Dermis microvascular lymphatic vessel endothelial cell (primary cell): ENCODE data around the gene C4orf33. TPM values are rescaled to one million over a fixed set of nuclear protein-coding genes. Genes with fewer than 3 reads are reported as not detected.
"Not testable (repeated sequence)": the region's sequence is repeated elsewhere in the genome, so short reads cannot be mapped to it uniquely, and the experiment has no call there.

Experiments used
- DNase-seq, 2 donors: peaks; one replicate each; pipeline versions ENCODE4 v3.0.0 to v3.0.0-alpha.2; 2010; ENCODE audit warnings: low read depth in 2 of 2
- total RNA-seq: library from RNA; depleted of rRNA; stranded (reverse); fragments of >200 nt; gene quantifications from 2 replicates; pipeline ENCODE4 v1.2.1, GENCODE V29; 2014

Gene C4orf33
- 3.0 and 3.6 TPM in 2 replicates for total RNA-seq

- peak; percentile 23 to 67 for DNase-seq
Observed at GRCh38 chr4:129095811-129096454, at the start of gene C4orf33. Gene C4orf33 (plus strand): TSS chr4:129096152. CDS start chr4:129102611, 6,459 bp downstream.

- no peak for DNase-seq
Observed at GRCh38 chr4:129059028-129059427, 36.9 kb upstream of the C4orf33 start.

GRCh38 chr4:129062580-129062979, 33.4 kb upstream of the C4orf33 start:
- no peak for DNase-seq

- DNase-seq = no peak
Observed at GRCh38 chr4:129063640-129064039, 32.3 kb upstream of the C4orf33 start.

- no peak for DNase-seq
Observed at GRCh38 chr4:129064717-129065116, 31.2 kb upstream of the C4orf33 start.

GRCh38 chr4:129069537-129069936, 26.4 kb upstream of the C4orf33 start:
- DNase-seq = not testable (repeated sequence)

GRCh38 chr4:129077326-129077725, 18.6 kb upstream of the C4orf33 start:
- DNase-seq = no peak

- no peak for DNase-seq
Observed at GRCh38 chr4:129080129-129080528, 15.8 kb upstream of the C4orf33 start.

GRCh38 chr4:129082302-129082701, 13.7 kb upstream of the C4orf33 start:
- no peak for DNase-seq

GRCh38 chr4:129085472-129085871, 10.5 kb upstream of the C4orf33 start:
- DNase-seq = no peak

- no peak for DNase-seq
Observed at GRCh38 chr4:129087516-129087915, 8.4 kb upstream of the C4orf33 start.

GRCh38 chr4:129092631-129093190, 3.2 kb upstream of the C4orf33 start:
- peak; percentile 31 for DNase-seq

GRCh38 chr4:129093191-129093920, 2.6 kb upstream of the C4orf33 start, which contains the start of gene SCLT1:
Gene SCLT1 (minus strand): TSS chr4:129093539. CDS start chr4:129093103, 436 bp downstream.
- DNase-seq = peak; percentile 86 to 98

GRCh38 chr4:129094347-129094746, 1.6 kb upstream of the C4orf33 start:
- no peak for DNase-seq

GRCh38 chr4:129098531-129099001, 2.6 kb downstream of the C4orf33 start:
- no peak for DNase-seq

GRCh38 chr4:129109965-129110824, 14.2 kb downstream of the C4orf33 start:
- DNase-seq = no peak

- no peak for DNase-seq
Observed at GRCh38 chr4:129110931-129111330, 15.0 kb downstream of the C4orf33 start.

GRCh38 chr4:129111919-129112318, 16.0 kb downstream of the C4orf33 start:
- no peak for DNase-seq

GRCh38 chr4:129113434-129113833, 17.5 kb downstream of the C4orf33 start:
- DNase-seq = peak; percentile 36 to 50

- no peak for DNase-seq
Observed at GRCh38 chr4:129113919-129114318, 18.0 kb downstream of the C4orf33 start.

GRCh38 chr4:129117705-129118104, 21.8 kb downstream of the C4orf33 start:
- DNase-seq = no peak
